ENCODE results near the gene L3MBTL3.

GRCh38 chr6:130163266-130163665, 144.9 kb downstream of the L3MBTL3 start:
- no peak for TF ChIP-seq ATF3 (CRISPR knock-in tag; conservative IDR thresholded peaks at IDR 0.05)
- TF ChIP-seq AFF4 (CRISPR knock-in tag; IDR thresholded peaks at IDR 0.05; ENCODE audit: borderline replicate concordance), result no peak
- no peak for TF ChIP-seq CTCF (IDR thresholded peaks at IDR 0.05)
- no peak for TF ChIP-seq ZNF232 (CRISPR knock-in tag; IDR thresholded peaks at IDR 0.05)
- no peak for TF ChIP-seq TEAD4 (CRISPR knock-in tag; IDR thresholded peaks at IDR 0.05)
- TF ChIP-seq FOXP4 (CRISPR knock-in tag; IDR thresholded peaks at IDR 0.05), result no peak
- TF ChIP-seq FOXJ3 (CRISPR knock-in tag; IDR thresholded peaks at IDR 0.05; ENCODE audit: borderline replicate concordance), result no peak
- TF ChIP-seq PRDM15 (CRISPR knock-in tag; IDR thresholded peaks at IDR 0.05), result no peak
- TF ChIP-seq SMAD4 (CRISPR knock-in tag; IDR thresholded peaks at IDR 0.05), result no peak
- no peak for TF ChIP-seq USF1 (CRISPR knock-in tag; IDR thresholded peaks at IDR 0.05)
- TF ChIP-seq ZSCAN18 (CRISPR knock-in tag; IDR thresholded peaks at IDR 0.05), result no peak
- no peak for TF ChIP-seq MAX (CRISPR knock-in tag; IDR thresholded peaks at IDR 0.05)
- TF ChIP-seq TCF7 (CRISPR knock-in tag; IDR thresholded peaks at IDR 0.05; ENCODE audit: low read depth), result no peak
- TF ChIP-seq FOXP1 (CRISPR knock-in tag; IDR thresholded peaks at IDR 0.05; ENCODE audit: borderline replicate concordance), result no peak
